ENCODE measurements around the gene DTWD2. TPM values are rescaled to one million over a fixed set of nuclear protein-coding genes. Genes with fewer than 3 reads are reported as not detected.

The DTWD2 gene
- total RNA-seq, 3 donors from 2014 or later (not counting 1 experiment from before 2014, with no cell fraction given) = 3.7 to 6.0 (median 4.1) TPM

DNA sequence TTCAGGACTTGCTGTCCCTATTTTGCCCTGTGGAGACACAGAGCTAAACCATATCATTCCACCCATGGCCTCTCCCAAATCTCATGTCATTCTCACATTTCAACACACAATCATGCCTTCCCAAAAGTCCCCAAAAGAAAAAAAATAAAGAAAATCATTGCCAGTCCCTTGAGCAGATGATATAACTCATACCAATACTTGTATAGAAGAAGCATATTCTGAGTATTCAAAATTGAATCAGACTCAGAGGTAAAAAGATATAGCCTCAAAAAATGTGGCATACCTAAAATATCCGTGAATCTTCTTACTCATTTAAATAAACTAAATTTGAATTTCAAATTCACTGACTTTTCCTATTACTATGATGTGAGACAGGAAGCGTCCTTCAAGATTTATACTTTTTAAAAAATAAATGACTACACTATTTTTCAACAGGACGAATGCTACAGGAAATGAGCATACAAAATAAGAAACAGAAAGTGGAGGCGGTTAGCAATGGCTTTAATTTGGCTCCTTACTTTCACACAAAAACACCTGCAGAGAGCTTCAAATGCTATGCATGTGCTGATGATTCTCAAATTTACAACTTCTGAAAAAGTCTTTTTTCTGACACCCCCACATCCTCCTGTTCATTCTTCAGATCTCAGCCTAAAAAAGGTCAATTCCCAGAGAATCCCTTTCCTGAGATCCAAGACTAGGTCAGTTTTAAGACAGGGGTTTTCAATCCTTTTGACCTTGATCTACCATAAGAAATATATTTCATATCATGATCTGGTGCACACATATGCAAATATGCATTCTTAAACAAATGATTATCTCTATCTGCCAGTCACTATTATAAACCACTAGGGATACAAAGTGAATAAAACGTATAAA, 42.9 kb upstream of the DTWD2 start:
- peak in 1 of 2 donors; percentile 30 for DNase-seq
- H3K4me3 Mint-ChIP-seq = no peak overlapping the region
- WGBS (ENCODE audit: insufficient coverage) = 18% methylated on average over 4 of the region's 5 CpGs

GRCh38 chr5:119028575-119028974, 40.2 kb upstream of the DTWD2 start:
- WGBS (ENCODE audit: insufficient coverage) = 81% methylated on average over 5 of the region's 5 CpGs
- no peak for TF ChIP-seq CTCF (IDR thresholded peaks at IDR 0.05)
- Mint-ChIP-seq H3K4me1 (peaks cover 13 to 15% of the 10 kb centered on the region in 2 donors), H3K36me3 (no peaks in the 10 kb centered on the region), H3K27me3 (ENCODE audit: low read depth in 2 of 2) (no peaks in the 10 kb centered on the region), H3K4me3 (no peak overlapping the region), H3K27ac (no peak overlapping the region), H3K9me3 (no peaks in the 10 kb centered on the region)
- no peak for ATAC-seq
- H3K27ac ChIP-seq (ENCODE audit: low read length) = no peak overlapping the region
- H3K36me3 ChIP-seq (ENCODE audit: control insufficient read depth, insufficient read depth, low read length) = no peaks in the 10 kb centered on the region
- H3K4me3 ChIP-seq (ENCODE audit: low read length) = no peak overlapping the region
- H3K4me1 ChIP-seq (ENCODE audit: control insufficient read depth, insufficient read depth, low read length) = peaks cover 4% of the 10 kb centered on the region
- DNase-seq = no peak
- intact Hi-C loops (cut with micrococcal nuclease) = no loop called here
- H3K9me3 ChIP-seq (ENCODE audit: control insufficient read depth, insufficient read depth, low read length) = no peaks in the 10 kb centered on the region
- no peaks in the 10 kb centered on the region for H3K27me3 ChIP-seq (ENCODE audit: control insufficient read depth, insufficient read depth, low read length)

More for the DNA sequence above, 42.9 kb upstream of the DTWD2 start:
- Histone ChIP-seq H3K36me3 (ENCODE audit: control insufficient read depth, insufficient read depth, low read length) (no peaks in the 10 kb centered on the region), H3K4me1 (ENCODE audit: control insufficient read depth, insufficient read depth, low read length) (peaks cover 4% of the 10 kb centered on the region), H3K27me3 (ENCODE audit: control insufficient read depth, insufficient read depth, low read length) (no peaks in the 10 kb centered on the region), H3K27ac (ENCODE audit: low read length) (peak overlapping the region; percentile 22), H3K9me3 (ENCODE audit: control insufficient read depth, insufficient read depth, low read length) (no peaks in the 10 kb centered on the region), H3K4me3 (ENCODE audit: low read length) (no peak overlapping the region)
- TF ChIP-seq CTCF (IDR thresholded peaks at IDR 0.05) = no peak
- intact Hi-C loops (cut with micrococcal nuclease) = no loop called here
- H3K27ac Mint-ChIP-seq = peak overlapping the region; percentile 5 to 11
- no peaks in the 10 kb centered on the region for H3K9me3 Mint-ChIP-seq
- H3K4me1 Mint-ChIP-seq = peaks cover 13 to 15% of the 10 kb centered on the region in 2 donors
- H3K27me3 Mint-ChIP-seq (ENCODE audit: low read depth in 2 of 2) = no peaks in the 10 kb centered on the region
- no peak for ATAC-seq
- H3K36me3 Mint-ChIP-seq = no peaks in the 10 kb centered on the region

- intact Hi-C loops (cut with micrococcal nuclease) = loop anchor here (1.0 kb wide), 1 partner anchor 390 kb away; no protein-coding TSS in a partner anchor
- TF ChIP-seq CTCF (IDR thresholded peaks at IDR 0.05) = no peak
- H3K4me1 ChIP-seq (ENCODE audit: control insufficient read depth, insufficient read depth, low read length) = peaks cover 2% of the 10 kb centered on the region
- H3K4me3 Mint-ChIP-seq = no peak overlapping the region
- H3K36me3 ChIP-seq (ENCODE audit: control insufficient read depth, insufficient read depth, low read length) = no peaks in the 10 kb centered on the region
- H3K9me3 ChIP-seq (ENCODE audit: control insufficient read depth, insufficient read depth, low read length) = no peaks in the 10 kb centered on the region
- no peaks in the 10 kb centered on the region for H3K4me1 Mint-ChIP-seq
- no peaks in the 10 kb centered on the region for H3K36me3 Mint-ChIP-seq
- no peak overlapping the region for H3K4me3 ChIP-seq (ENCODE audit: low read length)
- WGBS (ENCODE audit: insufficient coverage) = 40% methylated on average over 1 of the region's 1 CpG
- H3K27ac ChIP-seq (ENCODE audit: low read length) = no peak overlapping the region
- ATAC-seq (no peak), DNase-seq (no peak)
- no peaks in the 10 kb centered on the region for H3K9me3 Mint-ChIP-seq
- H3K27me3 ChIP-seq (ENCODE audit: control insufficient read depth, insufficient read depth, low read length) = no peaks in the 10 kb centered on the region
- H3K27me3 Mint-ChIP-seq (ENCODE audit: low read depth in 2 of 2) = no peaks in the 10 kb centered on the region
- no peak overlapping the region for H3K27ac Mint-ChIP-seq
Measured at GRCh38 chr5:119022773-119023172, 34.4 kb upstream of the DTWD2 start.

All from natural killer cell (primary cell).